ENCODE results near the gene RNF17. TPM values are rescaled to one million over a fixed set of nuclear protein-coding genes. Genes with fewer than 3 reads are reported as not detected.

The RNF17 gene
- total and polyA plus RNA-seq, 10 of the 15 experiments (the other 5 are each of a cell fraction or from before 2014, with no cell fraction given): not detected

- no peak for TF ChIP-seq HCFC1 (IDR thresholded peaks at IDR 0.05; ENCODE audit: low read length)
- TF ChIP-seq PRDM15 (CRISPR knock-in tag; IDR thresholded peaks at IDR 0.05): no peak
- TF ChIP-seq PML (IDR thresholded peaks at IDR 0.05; ENCODE audit: low read length): no peak
- TF ChIP-seq NRF1 (conservative IDR thresholded peaks at IDR 0.05; ENCODE audit: low read depth, low read length): no peak
- TF ChIP-seq DPF2 (IDR thresholded peaks at IDR 0.05): no peak
- no peak for TF ChIP-seq HDAC2 (IDR thresholded peaks at IDR 0.05)
- no peak for TF ChIP-seq PAX5 (IDR thresholded peaks at IDR 0.05; ENCODE audit: borderline replicate concordance, low read depth, low read length)
- no peak for TF ChIP-seq CBFB (IDR thresholded peaks at IDR 0.05; ENCODE audit: low read depth)
These were observed 147.4 kb downstream of the RNF17 start (continued) for GRCh38 chr13:24911133-24911908.

- SMC1A ChIA-PET (ENCODE audit: uncharacterized antibody, unreplicated experiment): interaction anchor here (0.7 to 0.8 kb wide), 2 partner anchors 13 to 411 kb away, joined by 3 read pairs; no protein-coding TSS in a partner anchor
These were observed 152.5 kb downstream of the RNF17 start for GRCh38 chr13:24916464-24916863.

More at GRCh38 chr13:24916464-24916863, 152.5 kb downstream of the RNF17 start:
- no peak overlapping the region for H3K27ac ChIP-seq (ENCODE audit: control insufficient read depth, insufficient read depth)
- no peak for ATAC-seq
- BruUV-seq (replicated peaks): no TSS peak
- H3K9me3 ChIP-seq (replicated peaks; ENCODE audit: control insufficient read depth, insufficient read depth, low read length): no peaks in the 10 kb centered on the region
- peaks cover 73% of the 10 kb centered on the region for H3K79me2 ChIP-seq (ENCODE audit: control insufficient read depth, insufficient read depth, low read length)
- no peak for FAIRE-seq
- peaks cover 9% of the 10 kb centered on the region for H3K4me1 ChIP-seq (ENCODE audit: control insufficient read depth, insufficient read depth, low read length)
- H3K4me2 ChIP-seq (ENCODE audit: control insufficient read depth, insufficient read depth): peak overlapping the region; percentile 49; the same call in 1 of the 2 replicates
- no peak for DNase-seq (ENCODE audit: low read depth, low spot score)
- ChIA-PET RAD21 (ENCODE audit: unreplicated experiment) (no interaction called here), CTCF (no interaction called here), POLR2A (interaction anchor here (1.4 kb wide), 1 partner anchor 28 kb away, joined by 4 read pairs; no protein-coding TSS in a partner anchor)
- H3K27me3 ChIP-seq (replicated peaks in 1 of 2; ENCODE audit: control insufficient read depth in 2 of 2, insufficient read depth in 2 of 2, low read length in 1 of 2): no peaks in the 10 kb centered on the region
- no peak overlapping the region for H3K4me3 ChIP-seq
- H3K36me3 ChIP-seq (ENCODE audit: control insufficient read depth in 2 of 2, insufficient read depth in 2 of 2, low read length in 1 of 2): peaks cover 3 to 4% of the 10 kb centered on the region in 2 experiments; a peak in 3 of 4 replicates
- H2AFZ ChIP-seq (ENCODE audit: control insufficient read depth, low read depth, low read length): no peak overlapping the region
- intact Hi-C loops (cut with micrococcal nuclease; ENCODE audit: unreplicated experiment): no loop called here
- H4K20me1 ChIP-seq (ENCODE audit: control insufficient read depth, insufficient read depth): no peaks in the 10 kb centered on the region
- no peak overlapping the region for H3K9ac ChIP-seq (ENCODE audit: control insufficient read depth, insufficient read depth, low read length)
- in situ Hi-C loops (cut with MboI): no loop called here
- no peak for TF ChIP-seq JUND (IDR thresholded peaks at IDR 0.05; ENCODE audit: low read depth, low read length)
- TF ChIP-seq ZBED1 (IDR thresholded peaks at IDR 0.05; ENCODE audit: borderline replicate concordance): no peak
- no peak for TF ChIP-seq GATAD2B (conservative IDR thresholded peaks at IDR 0.05; ENCODE audit: low read depth)
- no peak for TF ChIP-seq CREM (IDR thresholded peaks at IDR 0.05; ENCODE audit: low read depth)
- TF ChIP-seq MAX (IDR thresholded peaks at IDR 0.05; ENCODE audit: low read depth, low read length): no peak
- no peak for TF ChIP-seq NR2C2 (IDR thresholded peaks at IDR 0.05; ENCODE audit: borderline replicate concordance, control insufficient read depth, insufficient read length, low read depth)
- TF ChIP-seq EGR1 (IDR thresholded peaks at IDR 0.05; ENCODE audit: borderline replicate concordance in 1 of 2, low read depth in 2 of 2, low read length in 2 of 2): no peak

Data from GM12878 (cell line).